H1 (cell line): Measurements from ENCODE around the gene BRD3OS. TPM values are rescaled to one million over a fixed set of nuclear protein-coding genes. Genes with fewer than 3 reads are reported as not detected.

Source experiments
- CTCF ChIA-PET: fragments of 300-600 bp; sonication (Branson Sonifier 250); formaldehyde crosslinking; loops from one replicate; lab custom pipeline; 2021; ENCODE audit not compliant: partially characterized antibody; lab: Charles Lee
- POLR2A ChIA-PET: fragments of 300-600 bp; sonication (Branson Sonifier 250); formaldehyde crosslinking; loops from one replicate; lab custom pipeline; 2021; ENCODE audit warnings: inconsistent platforms; ENCODE audit not compliant: partially characterized antibody; lab: Charles Lee
- DNase-seq, 2 experiments: peaks; one replicate each; pipeline versions ENCODE4 v3.0.0 to v3.0.0-alpha.2; 2010 to 2022; ENCODE audit warnings: low spot score in 2 of 2, low read depth in 1 of 2, mixed read lengths in 1 of 2
- FAIRE-seq: peaks from 2 replicates; lab custom pipeline; 2011; peaks lifted over from hg19 to GRCh38; lab: Jason Lieb, UNC
- H2AFZ ChIP-seq: 2 replicates; pipeline ENCODE4 v1.8.1; 2012; ENCODE audit warnings: low read length, inconsistent platforms
- H2AK5ac ChIP-seq: 2 replicates; pipeline ENCODE4 v1.6.1; 2013; ENCODE audit warnings: low read depth, low read length
- H2BK120ac ChIP-seq: replicated peaks from 2 replicates; pipeline ENCODE3; 2013; ENCODE audit warnings: low read depth, low read length, inconsistent platforms
- H2BK12ac ChIP-seq: 2 replicates; pipeline ENCODE4 v1.6.1; 2013; ENCODE audit warnings: low read depth, low read length
- H2BK15ac ChIP-seq: 2 replicates; pipeline ENCODE4 v1.6.1; 2013; ENCODE audit warnings: low read length
- H2BK20ac ChIP-seq: 2 replicates; pipeline ENCODE4 v1.6.1; 2013; ENCODE audit warnings: low read length
- H2BK5ac ChIP-seq: 2 replicates; pipeline ENCODE4 v1.6.1; 2013; ENCODE audit warnings: low read depth, low read length
- H3K14ac ChIP-seq: 2 replicates; pipeline ENCODE4 v1.6.1; 2013; ENCODE audit warnings: inconsistent platforms; ENCODE audit not compliant: insufficient read length
- H3K18ac ChIP-seq: 2 replicates; pipeline ENCODE4 v1.6.1; 2013; ENCODE audit warnings: low read length; ENCODE audit errors: extremely low read depth
- H3K23ac ChIP-seq: 2 replicates; pipeline ENCODE4 v1.6.1; 2013; ENCODE audit warnings: inconsistent platforms; ENCODE audit not compliant: insufficient read length
- H3K23me2 ChIP-seq: 2 replicates; pipeline ENCODE4 v1.6.1; 2013; ENCODE audit warnings: low read depth, low read length
- H3K27ac ChIP-seq: 2 replicates; pipeline ENCODE4 v1.6.1; 2011; ENCODE audit warnings: low read depth, low read length, inconsistent platforms
- H3K27me3 ChIP-seq, 4 experiments: replicated peaks in 1 of 4; 1 replicate in 1 of 4; 2 replicates in 3 of 4; pipeline versions ENCODE4 v1.6.1 to v1.8.1; 2011 to 2013; ENCODE audit warnings: low read length in 3 of 4, mild to moderate bottlenecking in 3 of 4, inconsistent platforms in 2 of 4, mixed read lengths in 2 of 4, moderate library complexity in 1 of 4; ENCODE audit not compliant: control insufficient read depth in 3 of 4, insufficient read depth in 3 of 4; ENCODE audit errors: extremely low read depth in 1 of 4
- H3K36me3 ChIP-seq, 4 experiments: 2 replicates each; pipeline versions ENCODE4 v1.6.1 to v1.8.1; 2011 to 2013; ENCODE audit warnings: mild to moderate bottlenecking in 4 of 4, low read length in 3 of 4, moderate library complexity in 2 of 4, control low read depth in 1 of 4, inconsistent platforms in 1 of 4; ENCODE audit not compliant: insufficient read depth in 4 of 4, control insufficient read depth in 2 of 4
- H3K4ac ChIP-seq: replicated peaks from 2 replicates; pipeline ENCODE3; 2013; ENCODE audit warnings: low read length, low read depth, mixed read lengths, inconsistent platforms; ENCODE audit not compliant: insufficient read length
- H3K4me1 ChIP-seq, 4 experiments: replicated peaks in 1 of 4; 1 replicate in 1 of 4; 2 replicates in 3 of 4; pipeline versions ENCODE4 v1.6.1 to v1.8.1; 2011 to 2013; ENCODE audit warnings: low read length in 3 of 4, inconsistent platforms in 2 of 4, mixed read lengths in 1 of 4; ENCODE audit not compliant: insufficient read depth in 4 of 4, control insufficient read depth in 3 of 4
- H3K4me2 ChIP-seq, 2 experiments: 2 replicates each; pipeline versions ENCODE4 v1.6.1 to v1.8.1; 2011 to 2013; ENCODE audit warnings: low read depth in 2 of 2, low read length in 2 of 2, control low read depth in 1 of 2, inconsistent platforms in 1 of 2, mild to moderate bottlenecking in 1 of 2; ENCODE audit not compliant: insufficient read depth in 1 of 2
- H3K4me3 ChIP-seq, 4 experiments: fragments of 200-600, 300-600 bp in 1 of 4; sonication (generic), shearing (Covaris generic), sonication (Bioruptor Twin) in 1 of 4; 2 replicates each; pipeline versions ENCODE4 v1.5.1 to v1.8.1; 2011 to 2016; ENCODE audit warnings: low read length in 4 of 4, low read depth in 3 of 4, control low read depth in 2 of 4, inconsistent platforms in 2 of 4, mild to moderate bottlenecking in 2 of 4, mixed read lengths in 1 of 4, moderate library complexity in 1 of 4; ENCODE audit not compliant: insufficient read depth in 2 of 4; ENCODE audit errors: extremely low read depth in 1 of 4
- H3K56ac ChIP-seq: replicated peaks from 2 replicates; pipeline ENCODE3; 2013; ENCODE audit warnings: low read depth, mild to moderate bottlenecking, mixed read lengths, low read length, inconsistent platforms; ENCODE audit not compliant: insufficient read length
- H3K79me1 ChIP-seq: 2 replicates; pipeline ENCODE4 v1.6.1; 2013; ENCODE audit warnings: low read depth, low read length, control low read depth
- H3K79me2 ChIP-seq, 2 experiments: 2 replicates each; pipeline versions ENCODE4 v1.6.1 to v1.8.1; 2012 to 2013; ENCODE audit warnings: low read length in 2 of 2, mild to moderate bottlenecking in 2 of 2, inconsistent platforms in 1 of 2; ENCODE audit not compliant: insufficient read depth in 2 of 2, control insufficient read depth in 1 of 2
- H3K9ac ChIP-seq, 4 experiments: replicated peaks in 1 of 4; 1 replicate in 1 of 4; 2 replicates in 3 of 4; pipeline versions ENCODE4 v1.6.1 to v1.8.1; 2011 to 2013; ENCODE audit warnings: low read depth in 3 of 4, low read length in 3 of 4, control low read depth in 2 of 4, mild to moderate bottlenecking in 2 of 4, moderate library complexity in 2 of 4, inconsistent platforms in 1 of 4; ENCODE audit errors: extremely low read depth in 1 of 4
- H3K9me3 ChIP-seq, 2 experiments: 2 replicates each; pipeline versions ENCODE4 v1.6.1 to v1.8.1; 2012 to 2013; ENCODE audit warnings: mild to moderate bottlenecking in 2 of 2, moderate library complexity in 2 of 2, control low read depth in 1 of 2, inconsistent platforms in 1 of 2, low read depth in 1 of 2, low read length in 1 of 2, mixed read lengths in 1 of 2; ENCODE audit not compliant: insufficient read depth in 2 of 2
- H4K20me1 ChIP-seq, 2 experiments: replicated peaks in 1 of 2; 2 replicates each; pipeline versions ENCODE3 to v1.8.1; 2011 to 2013; ENCODE audit warnings: inconsistent platforms in 2 of 2, low read length in 2 of 2, mild to moderate bottlenecking in 1 of 2; ENCODE audit not compliant: insufficient read depth in 2 of 2, control insufficient read depth in 1 of 2
- H4K5ac ChIP-seq: 2 replicates; pipeline ENCODE4 v1.6.1; 2013; ENCODE audit warnings: low read length, low read depth, mixed read lengths, inconsistent platforms; ENCODE audit not compliant: insufficient read length
- H4K8ac ChIP-seq: 2 replicates; pipeline ENCODE4 v1.8.0; 2013; ENCODE audit warnings: mild to moderate bottlenecking, moderate library complexity, low read length, inconsistent platforms; ENCODE audit not compliant: insufficient read depth; ENCODE audit errors: extremely low read depth
- H4K91ac ChIP-seq: replicated peaks from 2 replicates; pipeline ENCODE3; 2013; ENCODE audit warnings: low read length, mixed read lengths, inconsistent platforms; ENCODE audit not compliant: insufficient read length
- EGR1 ChIP-seq: IDR thresholded peaks from 2 replicates; pipeline ENCODE4 v1.6.1; 2011; ENCODE audit warnings: low read depth, low read length, borderline replicate concordance
- EZH2 ChIP-seq: fragments of 200-600 bp; sonication (generic); IDR thresholded peaks from 2 replicates; pipeline ENCODE4 v1.7.1; 2012; ENCODE audit warnings: low read depth, mild to moderate bottlenecking, moderate library complexity, low read length, inconsistent platforms; ENCODE audit not compliant: severe bottlenecking
- KDM4A ChIP-seq: IDR thresholded peaks from one replicate; pipeline ENCODE4 v1.7.1; 2012; ENCODE audit warnings: low read depth, mild to moderate bottlenecking, moderate library complexity, low read length, inconsistent platforms; ENCODE audit not compliant: severe bottlenecking
- MAFK ChIP-seq: IDR thresholded peaks from 2 replicates; pipeline ENCODE4 v1.6.1; 2012; ENCODE audit warnings: low read depth, mild to moderate bottlenecking, improper control_type of control experiment, low read length
- POLR2AphosphoS5 ChIP-seq: IDR thresholded peaks from 2 replicates; pipeline ENCODE4 v1.6.1; 2011; ENCODE audit warnings: low read depth, low read length
- RXRA ChIP-seq: IDR thresholded peaks from 2 replicates; pipeline ENCODE4 v1.6.1; 2011; ENCODE audit warnings: low read depth, mild to moderate bottlenecking, low read length, moderate library complexity; ENCODE audit not compliant: insufficient read depth
- SIX5 ChIP-seq: IDR thresholded peaks from 2 replicates; pipeline ENCODE4 v1.6.1; 2011; ENCODE audit warnings: mild to moderate bottlenecking, low read depth, low read length
- USF2 ChIP-seq: IDR thresholded peaks from 2 replicates; pipeline ENCODE4 v1.6.1; 2011; ENCODE audit warnings: low read length, improper control_type of control experiment
- YY1 ChIP-seq: IDR thresholded peaks from 2 replicates; pipeline ENCODE4 v1.6.1; 2011; ENCODE audit warnings: low read depth, mild to moderate bottlenecking, low read length
- WGBS, 2 experiments: shearing (Covaris generic) in 1 of 2; methylation state at CpG; one replicate each; pipeline versions ENCODE4 v1.1.6 to v1.1.7; 2013 to 2015; ENCODE audit warnings: low lambda C conversion rate in 2 of 2, mixed read lengths in 2 of 2, inconsistent platforms in 1 of 2, low coverage in 1 of 2, missing lambda C conversion rate in 1 of 2; ENCODE audit not compliant: insufficient replicate concordance in 2 of 2, insufficient coverage in 1 of 2, insufficient read length in 1 of 2; ENCODE audit errors: extremely low coverage in 1 of 2, missing lambda C conversion rate in 1 of 2; 5-methylcytosine and 5-hydroxymethylcytosine counted together
- polyA plus RNA-seq, 7 experiments: library from polyadenylated mRNA; depleted of rRNA in 3 of 7; stranded (reverse) in 5 of 7; unstranded in 2 of 7; fragments of >200 nt in 5 of 7; fragments of 200-250 nt in 2 of 7; gene quantifications; 1 replicate in 5 of 7; 2 replicates in 1 of 7; 4 replicates in 1 of 7; pipeline versions ENCODE4 v1.2.1 to v1.2.3, GENCODE V29; 2011 to 2013; ENCODE audit warnings: missing spikeins in 2 of 7, mixed read lengths in 2 of 7
- total RNA-seq: library from RNA; stranded (reverse); fragmentation: NEBNext Ultra II Directional; extraction: Animal tissue kit (Norgen Biotek cat#: 25700); gene quantifications from 2 replicates; pipeline ENCODE4 v1.2.1, GENCODE V29; 2021

The BRD3OS gene
- total and polyA plus RNA-seq, 2 of the 8 experiments (the other 6 are each of a cell fraction or from before 2014, with no cell fraction given), result 12.7 to 20.2 TPM

GRCh38 chr9:134054891-134055811, 29.9 kb downstream of the BRD3OS start:
- Histone ChIP-seq H2BK12ac (no peak overlapping the region), H3K27me3 (no peaks in the 10 kb centered on the region), H3K9ac (no peak overlapping the region), H3K79me1 (peaks cover 34% of the 10 kb centered on the region), H3K4ac (no peak overlapping the region), H3K27ac (peak overlapping the region; percentile 41; the same call in 1 of the 2 replicates), H4K8ac (peak overlapping the region; percentile 57), H3K36me3 (peaks cover 5 to 27% (median 23%) of the 10 kb centered on the region in 4 experiments; a peak in 6 of 8 replicates), H3K18ac (no peak overlapping the region), H2BK15ac (no peak overlapping the region), H4K91ac (no peak overlapping the region), H3K79me2 (peaks cover 6 to 71% of the 10 kb centered on the region in 2 experiments; a peak in 3 of 4 replicates), H2AK5ac (no peak overlapping the region), H2AFZ (no peak overlapping the region), H3K4me3 (no peak overlapping the region), H2BK5ac (peak overlapping the region; percentile 18; the same call in 1 of the 2 replicates), H3K4me2 (no peak overlapping the region), H3K4me1 (peaks cover 0 to 12% (median 2%) of the 10 kb centered on the region in 4 experiments; a peak in 4 of 7 replicates), H4K20me1 (peaks cover 46% of the 10 kb centered on the region in 2 experiments), H3K14ac (no peak overlapping the region), H2BK120ac (no peak overlapping the region), H4K5ac (no peak overlapping the region), H3K56ac (no peak overlapping the region), H3K23ac (no peak overlapping the region), H3K9me3 (no peaks in the 10 kb centered on the region), H3K23me2 (no peaks in the 10 kb centered on the region), H2BK20ac (no peak overlapping the region)
- FAIRE-seq, result no peak
- 91% methylated on average over 25 of the region's 28 CpGs; no CpG with 5 or more reads in 1 of the 2 experiments for WGBS, 2 experiments
- no peak for DNase-seq
- CTCF ChIA-PET, result interaction anchor here (0.6 to 2.3 kb wide), 3 partner anchors 8 to 312 kb away, joined by 3 to 7 read pairs (median 5); no protein-coding TSS in a partner anchor
- POLR2A ChIA-PET, result interaction anchor here (1.0 to 3.9 kb wide), 5 partner anchors 8 to 100 kb away, joined by 3 to 19 read pairs (median 4); partner anchors contain the start of gene WDR5
- TF ChIP-seq KDM4A (no peak), USF2 (no peak), RXRA (no peak), SIX5 (no peak), EZH2 (no peak), MAFK (no peak), YY1 (no peak), POLR2AphosphoS5 (no peak), EGR1 (no peak)
